ENCODE data around the gene TMTC4.

- TF ChIP-seq POLR2A (IDR thresholded peaks at IDR 0.05) (no peak), CTCF (IDR thresholded peaks at IDR 0.05) (no peak)
Observed at GRCh38 chr13:100608489-100608888, 66.1 kb downstream of the TMTC4 start.

Data from breast epithelium (tissue), 3 donors.